Measurements from ENCODE around the gene IL17RD.
A peak's percentile ranks its signal among the peaks of the same experiment; 100 is the strongest.

The IL17RD gene

DNA sequence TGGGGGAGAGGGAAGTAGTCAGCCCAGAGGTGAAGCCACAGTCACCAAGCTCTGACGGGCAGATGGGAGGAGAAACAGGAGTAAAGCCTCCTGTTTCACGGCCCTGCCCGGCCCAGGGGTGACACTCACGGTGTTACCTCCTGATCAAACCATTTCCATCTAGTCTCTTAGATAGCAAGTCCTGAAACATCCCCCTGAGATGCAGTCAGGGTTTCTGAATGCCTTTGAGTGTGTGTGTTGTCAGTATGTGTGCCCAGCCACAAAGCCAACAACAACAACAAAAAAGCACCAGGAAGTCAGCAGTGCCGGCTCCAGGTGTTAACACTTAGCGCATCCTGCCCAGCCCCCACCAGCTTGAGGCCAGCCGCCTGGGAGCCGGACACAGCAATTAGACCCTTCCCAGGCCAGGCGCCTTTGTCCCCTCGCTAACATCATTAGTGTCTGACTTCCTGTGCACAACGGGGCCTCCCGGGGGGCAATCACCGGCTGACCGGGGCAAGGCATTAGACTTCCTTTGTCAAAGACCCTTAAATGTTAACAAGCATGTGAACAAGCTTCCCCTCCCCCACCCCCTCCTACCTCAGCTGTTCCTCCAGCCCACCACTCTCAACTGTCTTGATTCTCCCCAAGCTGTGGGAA, 34.5 kb downstream of the IL17RD start:
- DNase-seq (ENCODE audit: low spot score), result no peak

DNA sequence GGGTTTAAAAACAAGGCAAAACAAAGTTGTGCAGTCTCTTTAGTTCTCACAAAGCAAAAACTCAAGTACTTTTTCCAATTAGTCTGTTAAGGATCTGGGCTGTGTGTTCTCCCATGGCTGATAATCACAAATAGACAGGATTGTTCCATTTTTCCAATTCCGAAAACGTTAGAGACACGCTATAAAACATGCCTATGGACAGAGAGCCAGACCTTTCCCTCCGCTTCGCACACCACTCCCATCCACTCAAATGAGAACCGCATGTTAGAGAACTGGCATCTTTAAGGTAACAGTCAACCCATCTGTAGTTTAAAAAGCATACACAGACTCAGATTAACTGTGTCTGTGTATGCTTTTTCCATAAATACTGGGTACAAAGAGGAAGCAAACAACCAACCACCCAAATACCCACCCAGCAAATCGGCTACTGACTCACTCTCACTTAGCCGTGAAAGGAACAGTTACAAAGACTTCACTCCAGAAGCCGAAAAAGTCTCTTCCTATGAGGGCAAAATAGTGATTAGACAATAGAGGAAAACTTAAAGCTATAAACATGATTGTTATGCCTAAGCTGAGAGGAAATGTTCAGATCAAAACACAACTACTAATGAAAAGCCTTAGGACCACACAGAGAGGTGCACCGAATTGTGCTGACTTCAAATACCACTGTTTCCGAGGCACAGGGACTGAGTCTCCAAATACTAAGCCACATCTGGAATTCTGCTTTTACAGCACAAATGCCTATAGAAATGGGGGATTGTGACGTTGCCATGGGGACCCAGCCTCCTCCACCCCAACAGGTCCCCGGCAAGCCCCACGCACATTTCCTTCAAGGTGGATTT, 36.1 kb downstream of the IL17RD start:
- DNase-seq (ENCODE audit: low spot score), result no peak

DNA sequence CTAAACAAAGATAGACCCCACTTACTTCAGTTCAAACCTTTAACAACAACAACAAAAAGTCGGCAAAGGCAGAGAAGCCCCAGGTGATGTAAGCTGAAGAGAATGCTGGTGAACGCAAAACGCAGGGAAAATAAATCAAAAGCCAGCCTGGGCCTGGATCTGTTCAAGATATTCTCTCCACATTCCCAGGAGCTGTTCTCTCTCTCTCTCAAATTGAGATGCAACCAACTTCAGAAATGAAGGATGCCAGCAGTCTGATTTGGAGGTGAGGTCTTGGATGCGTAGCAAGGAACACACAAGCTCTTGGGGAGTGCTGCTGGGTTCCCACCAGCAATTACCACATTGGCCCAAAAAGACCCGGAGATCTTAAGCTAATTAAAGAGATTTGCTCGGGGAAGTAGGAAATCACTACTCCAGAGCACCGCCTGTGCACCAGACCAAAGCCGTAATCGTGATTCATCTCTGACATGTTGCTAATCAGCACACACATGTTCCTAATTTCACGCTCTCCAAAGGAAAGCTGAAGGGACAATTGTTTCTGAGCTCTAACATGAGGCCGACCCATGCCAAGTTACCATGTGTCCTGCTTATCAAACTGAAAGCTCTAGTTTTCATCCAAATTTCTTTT, 37.1 kb downstream of the IL17RD start:
- no peak for DNase-seq (ENCODE audit: low spot score)

DNA sequence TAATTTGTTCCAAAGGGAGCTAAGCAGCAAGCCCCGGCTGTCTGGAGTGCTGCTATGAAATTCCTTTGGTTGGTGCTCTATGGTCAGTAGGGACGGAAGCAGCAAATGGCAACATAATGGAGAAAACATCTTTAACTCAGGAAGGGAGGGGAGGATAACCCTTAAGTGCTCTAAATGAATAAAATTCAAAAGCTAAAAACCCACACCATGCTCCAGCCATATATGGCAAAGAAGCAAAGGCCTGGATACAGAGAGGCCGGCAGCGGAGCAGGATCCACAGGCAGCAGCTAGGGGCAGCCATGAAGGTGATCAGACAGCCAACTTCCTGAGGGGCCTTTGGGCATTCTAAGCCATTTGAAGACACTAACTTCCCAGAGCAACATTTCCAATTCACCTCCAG, 38.9 kb downstream of the IL17RD start:
- DNase-seq (ENCODE audit: low spot score), result no peak

DNA sequence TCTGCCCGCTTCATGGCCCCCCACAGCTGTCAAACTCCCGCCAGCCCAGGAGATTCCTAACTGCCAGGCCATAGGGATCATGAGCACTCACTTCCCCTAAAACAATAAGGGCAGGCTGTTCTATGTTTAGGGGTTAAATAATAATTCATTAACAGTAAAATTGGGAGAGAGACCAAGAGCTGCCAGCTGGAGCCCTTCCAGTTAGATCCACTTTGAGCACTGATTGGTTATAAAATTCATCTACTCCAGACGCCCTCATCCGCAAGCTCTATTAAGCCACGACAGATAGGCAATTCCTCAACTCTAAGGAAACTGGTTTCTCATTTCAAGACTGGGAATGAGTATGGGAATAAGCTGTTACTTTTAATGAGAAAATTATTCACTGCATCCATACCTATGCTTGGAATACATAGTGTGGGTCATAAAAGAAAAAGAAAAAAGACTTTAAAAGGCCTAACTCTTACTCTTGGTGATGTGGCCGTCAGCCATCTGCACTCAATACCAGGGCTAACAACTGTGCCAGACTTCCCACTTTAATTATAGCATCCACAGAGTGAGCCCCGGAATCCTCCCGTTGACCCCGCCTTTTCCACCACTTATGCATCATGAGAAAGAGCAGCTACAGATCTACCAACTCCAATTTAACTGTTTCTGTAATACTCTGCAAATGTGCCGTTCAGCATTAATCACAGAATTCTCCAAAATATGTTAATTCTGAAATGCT, 44.5 kb downstream of the IL17RD start:
- no peak for DNase-seq (ENCODE audit: low spot score)

DNA sequence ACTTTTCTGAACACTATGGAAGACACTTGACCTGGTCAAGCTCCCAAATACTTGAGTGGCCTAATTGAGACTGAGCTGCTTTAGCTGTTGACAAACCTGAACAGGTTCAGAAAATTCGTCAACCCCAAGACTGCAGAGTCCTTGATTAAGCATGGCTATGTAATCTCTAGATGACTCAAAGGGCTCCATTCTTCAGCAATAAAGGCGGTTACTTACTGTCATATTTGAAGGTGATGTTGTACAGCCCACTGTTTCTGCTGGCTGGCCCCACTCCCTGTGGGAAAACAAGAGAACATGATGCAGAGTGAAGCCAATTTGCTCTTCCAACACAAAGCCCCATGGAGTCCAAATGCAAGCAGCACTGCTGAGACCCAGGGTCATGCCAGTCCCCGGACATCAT, 45.1 kb downstream of the IL17RD start:
- DNase-seq (ENCODE audit: low spot score), result no peak

DNA sequence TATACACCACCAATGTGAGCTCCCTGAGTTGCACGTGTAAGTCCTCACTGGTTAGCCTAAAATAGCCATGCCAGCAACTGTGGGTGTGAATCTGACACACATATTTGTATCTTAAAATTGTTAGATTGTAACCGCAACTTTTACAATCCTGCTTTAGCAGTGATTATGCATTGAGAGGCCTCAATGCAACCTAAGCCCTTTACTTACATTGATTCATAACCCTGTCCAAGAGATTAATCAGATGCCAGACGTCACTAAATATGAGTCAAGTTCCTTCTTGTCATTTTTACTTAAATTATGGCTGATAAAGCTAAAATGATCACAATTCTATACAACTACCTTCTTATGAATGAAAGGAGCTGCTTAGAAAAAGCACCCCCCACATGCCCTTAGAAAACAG, 46.9 kb downstream of the IL17RD start:
- no peak for DNase-seq (ENCODE audit: low spot score)

DNA sequence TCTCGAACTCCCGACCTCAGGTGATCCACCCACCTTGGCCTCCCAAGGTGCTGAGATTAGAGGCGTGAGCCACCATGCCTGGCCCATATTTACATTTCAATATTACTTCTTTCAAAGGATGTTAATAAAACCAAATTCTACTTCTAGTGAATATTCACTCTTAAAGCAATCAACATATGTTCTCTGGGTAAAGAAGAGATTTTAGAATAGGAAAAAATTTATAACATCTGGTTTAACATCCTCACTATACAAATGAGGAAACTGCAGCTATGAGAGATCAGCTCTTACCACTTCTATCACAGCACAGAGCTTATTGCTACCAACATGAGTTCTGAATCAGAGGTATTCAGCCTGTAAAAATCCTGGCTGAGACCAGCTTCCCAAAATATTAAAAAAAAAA, 48.7 kb downstream of the IL17RD start:
- DNase-seq (ENCODE audit: low spot score), result no peak

DNA sequence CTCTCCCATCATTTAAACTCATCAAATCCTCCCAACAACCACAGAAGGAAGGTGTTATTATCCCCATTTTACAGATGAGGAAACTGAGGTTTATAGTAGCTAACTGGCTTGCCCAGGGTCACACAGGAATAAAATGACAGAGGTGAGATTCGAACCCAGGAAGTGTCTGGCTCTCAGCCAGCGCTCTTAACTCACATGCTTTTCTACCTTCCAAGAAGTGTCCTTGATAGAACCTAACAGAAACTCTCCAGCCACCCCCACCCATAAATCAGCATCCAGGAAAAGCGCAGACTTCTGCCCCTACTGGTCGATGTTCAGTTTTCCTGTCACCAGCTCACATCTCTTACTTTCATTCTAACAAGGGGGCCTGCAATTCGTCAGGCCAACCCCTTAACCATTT, 52.9 kb downstream of the IL17RD start:
- peak; percentile 47 for DNase-seq (ENCODE audit: low spot score)

DNA sequence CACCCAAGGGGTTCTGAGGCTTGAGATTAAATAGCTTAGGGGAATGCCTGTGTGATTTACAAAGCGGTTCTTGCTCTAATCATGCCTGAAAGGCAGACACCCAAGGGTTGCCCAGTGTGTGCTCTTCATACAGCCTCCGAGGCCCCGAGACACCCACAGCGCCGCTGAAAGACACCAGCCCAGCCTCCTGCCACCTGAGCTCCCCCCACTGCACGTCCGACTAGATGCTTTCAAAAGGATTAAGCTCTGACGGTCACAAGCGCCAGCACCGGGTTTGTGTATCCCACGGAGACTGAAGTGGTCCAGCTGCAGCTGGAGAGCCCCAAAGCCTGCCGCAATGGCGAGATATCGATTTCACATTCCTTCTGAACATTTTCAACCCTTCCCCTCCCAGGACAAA, 54.4 kb downstream of the IL17RD start:
- peak; percentile 45 for DNase-seq (ENCODE audit: low spot score)

DNA sequence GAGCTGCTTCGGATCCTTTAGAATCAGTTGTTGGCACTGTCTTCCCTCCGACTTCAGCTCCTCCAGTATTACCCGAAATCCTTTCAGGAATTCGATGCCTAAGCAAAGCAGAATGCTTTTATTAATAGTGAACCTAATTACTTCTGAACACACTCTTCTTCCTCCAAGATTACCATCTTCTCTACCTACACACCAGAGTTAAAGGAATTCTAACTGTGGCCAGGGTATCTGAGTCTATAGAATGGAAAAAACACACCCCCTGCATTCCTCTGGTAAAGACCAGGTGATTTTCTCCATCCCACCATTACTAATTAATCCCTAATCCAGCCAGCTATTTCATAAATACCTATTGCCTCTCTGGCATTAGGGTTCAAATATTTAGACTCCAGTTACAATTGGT, 54.9 kb downstream of the IL17RD start:
- no peak for DNase-seq (ENCODE audit: low spot score)

DNA sequence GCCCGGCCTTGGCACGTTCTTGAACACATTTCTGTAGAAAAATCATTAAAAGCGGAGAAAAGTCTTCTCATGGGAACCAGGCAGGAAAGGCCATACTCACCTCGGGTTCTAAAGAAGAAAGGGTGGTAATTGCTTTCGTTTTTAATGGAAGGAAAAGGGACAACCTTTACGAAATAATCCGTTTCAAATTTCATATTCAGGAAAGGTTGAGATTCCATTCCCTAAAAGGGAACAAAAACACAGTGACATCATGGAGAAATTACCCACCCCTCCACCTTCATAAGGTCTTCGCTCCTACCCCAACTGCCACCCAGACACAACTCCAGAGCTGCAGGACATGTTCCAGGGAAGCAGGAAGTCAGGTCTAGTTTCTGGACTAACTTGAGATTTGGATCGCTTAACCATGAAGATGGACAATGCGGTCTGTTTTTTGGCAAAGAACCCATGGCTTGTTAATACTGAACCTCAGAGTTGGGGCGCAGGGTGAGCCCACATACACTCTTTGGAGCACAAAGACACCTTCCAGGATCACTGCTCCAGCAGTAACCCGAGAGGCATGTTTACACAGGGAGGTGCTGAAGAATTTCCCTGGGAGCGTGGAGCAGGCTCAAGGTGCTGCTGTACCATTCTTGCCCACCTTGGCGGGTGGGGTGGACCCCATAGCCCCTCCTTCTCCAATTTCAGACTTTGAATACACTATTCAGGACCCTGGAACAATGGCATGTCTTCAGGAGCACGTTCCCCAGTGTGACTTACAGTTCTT, 55.5 kb downstream of the IL17RD start:
- DNase-seq (ENCODE audit: low spot score), result no peak

DNA sequence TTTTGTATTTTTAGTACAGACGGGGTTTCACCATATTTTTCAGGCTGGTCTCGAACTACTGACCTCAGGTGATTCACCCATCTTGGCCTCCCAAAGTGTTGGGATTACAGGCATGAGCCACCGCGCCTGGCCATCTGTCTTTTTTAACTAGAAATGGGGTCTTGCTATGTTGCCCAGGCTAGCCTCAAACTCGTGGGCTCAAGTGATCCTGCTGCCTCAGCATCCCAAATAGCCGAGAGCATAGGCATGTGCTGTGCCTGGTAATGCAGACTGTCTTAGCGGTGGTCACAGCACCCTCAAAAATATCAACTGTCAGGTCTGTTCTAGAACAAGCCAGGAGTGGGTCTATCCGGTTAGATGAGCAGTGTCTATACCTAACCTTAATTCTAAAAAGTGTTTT, 56.5 kb downstream of the IL17RD start:
- no peak for DNase-seq (ENCODE audit: low spot score)

DNA sequence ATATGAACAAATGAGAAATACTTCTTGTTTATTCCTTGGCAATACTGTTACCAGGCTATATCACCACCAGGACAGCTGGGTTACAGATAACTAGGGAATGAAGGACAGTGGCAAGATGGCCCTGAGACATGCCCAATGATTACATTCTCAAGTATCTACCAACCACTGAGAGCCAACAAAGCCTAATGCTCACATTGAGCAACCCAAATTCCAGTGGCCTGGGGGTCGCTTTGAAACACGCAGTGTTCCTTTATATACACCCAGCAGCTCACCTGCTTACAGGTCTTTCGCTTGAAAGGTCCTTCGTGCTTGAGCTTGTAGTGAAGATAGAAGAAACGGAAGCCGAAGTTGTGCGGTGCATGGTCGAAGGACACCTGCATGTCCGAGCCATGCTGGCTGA, 59.6 kb downstream of the IL17RD start:
- DNase-seq (ENCODE audit: low spot score), result no peak

DNA sequence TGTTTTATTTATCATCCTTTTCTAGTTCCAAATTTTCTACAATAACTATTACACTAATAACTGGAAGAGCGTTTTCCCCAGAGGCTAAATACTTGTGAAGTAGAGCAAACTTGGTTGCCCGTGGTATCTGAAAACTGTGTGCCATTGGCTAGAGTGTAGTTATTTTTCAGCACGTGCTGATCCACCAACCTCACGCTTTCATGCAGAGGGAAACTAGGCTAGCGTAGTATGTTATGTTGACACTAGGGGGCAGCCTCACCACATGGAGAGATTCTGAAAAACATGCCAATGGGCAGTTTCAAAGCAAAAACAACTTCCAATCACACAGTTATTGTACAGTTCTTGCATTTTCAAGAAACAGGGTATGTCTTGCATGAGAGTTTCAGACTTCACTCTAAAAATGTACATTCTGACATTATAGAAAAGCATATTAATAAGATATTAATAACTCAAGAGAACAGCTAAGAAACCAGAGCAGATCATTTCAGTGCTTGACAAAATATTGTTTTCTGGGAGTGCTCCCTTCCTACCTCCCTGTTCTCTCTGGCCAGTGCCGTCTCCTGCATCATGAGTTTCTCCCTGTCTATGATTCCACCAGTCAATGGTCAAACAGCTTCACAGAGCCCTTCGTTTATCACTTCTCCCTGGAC, 65.0 kb downstream of the IL17RD start:
- DNase-seq (ENCODE audit: low spot score), result peak; percentile 73

DNA sequence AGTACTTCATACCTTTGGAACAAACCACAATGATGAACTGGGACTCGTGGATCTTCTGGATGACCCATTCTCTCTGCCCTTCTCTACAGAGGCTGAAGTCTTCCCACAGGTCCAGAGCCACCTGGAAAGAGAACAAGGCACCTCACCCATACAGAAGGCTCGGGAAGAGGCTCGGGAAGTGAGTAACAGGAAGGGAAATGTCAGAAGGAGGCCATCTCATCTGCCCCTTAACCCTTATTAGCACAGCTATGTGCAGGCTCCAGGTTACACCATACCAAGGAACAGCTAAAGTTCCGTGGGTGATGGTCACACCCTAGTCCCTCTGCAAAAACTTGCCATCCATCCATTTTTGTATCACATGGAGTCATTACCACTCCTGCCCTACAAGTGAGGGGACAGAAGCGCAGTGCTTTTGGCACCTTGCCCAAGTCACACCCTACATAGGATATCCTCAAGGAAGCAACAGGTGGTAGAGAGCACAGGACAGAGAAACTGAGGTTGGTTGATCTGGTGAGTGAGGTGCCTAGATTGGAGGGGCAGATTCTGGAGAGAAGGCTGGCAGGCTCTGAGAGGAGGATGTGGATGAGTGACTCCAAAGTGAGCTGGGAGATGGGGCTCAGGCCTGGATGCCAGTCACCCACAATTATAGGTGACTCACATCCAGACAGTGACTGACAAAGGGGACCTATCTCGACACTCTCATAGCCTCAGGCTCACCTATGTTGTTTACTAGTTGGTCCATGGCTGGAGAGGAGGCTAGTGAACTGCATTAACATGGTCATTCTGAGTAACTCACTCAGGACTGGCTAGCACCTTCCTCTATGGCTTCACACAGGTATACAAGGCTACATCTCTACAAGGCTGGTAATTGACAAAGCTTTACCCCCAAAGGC, 66.5 kb downstream of the IL17RD start:
- no peak for DNase-seq (ENCODE audit: low spot score)

DNA sequence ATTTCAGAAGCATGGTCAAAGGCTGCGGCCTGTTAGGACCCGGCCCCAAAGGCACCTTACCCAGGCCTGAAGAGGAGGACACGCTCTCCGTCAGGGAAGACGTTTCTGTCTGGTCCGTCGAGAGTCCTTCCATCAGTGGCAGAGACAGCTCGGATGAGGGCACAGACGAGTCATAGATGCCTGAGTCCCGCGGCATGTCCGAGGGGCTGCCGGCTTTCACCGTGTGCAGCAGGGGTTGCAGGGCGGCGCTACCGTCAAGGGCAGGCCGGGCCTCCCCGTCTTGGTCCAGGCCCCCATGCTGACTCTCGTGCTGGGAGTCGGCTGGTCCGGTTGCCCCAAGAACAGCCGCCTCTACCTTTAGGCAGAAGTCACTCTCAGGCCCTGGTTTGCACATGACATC, 67.6 kb downstream of the IL17RD start:
- no peak for DNase-seq (ENCODE audit: low spot score)

DNA sequence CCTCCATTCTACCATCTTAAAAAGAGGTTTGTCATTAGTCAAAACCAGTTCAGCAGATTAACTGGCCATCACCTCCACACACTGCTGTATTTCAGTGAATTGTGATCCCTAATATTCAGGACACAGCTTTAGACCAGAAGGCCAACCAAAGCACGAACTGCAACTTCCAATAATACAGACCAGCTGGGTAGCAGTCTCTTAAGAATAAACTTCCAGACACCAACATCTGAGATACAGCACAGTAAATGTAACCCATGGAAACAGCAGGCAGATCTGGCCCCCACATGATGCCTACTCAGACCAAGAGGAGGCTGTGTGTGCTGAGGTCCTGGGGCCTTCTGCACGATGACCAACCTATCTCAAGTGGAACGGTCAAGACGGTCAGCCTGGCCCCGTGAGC, 69.8 kb downstream of the IL17RD start:
- no peak for DNase-seq (ENCODE audit: low spot score)

DNA sequence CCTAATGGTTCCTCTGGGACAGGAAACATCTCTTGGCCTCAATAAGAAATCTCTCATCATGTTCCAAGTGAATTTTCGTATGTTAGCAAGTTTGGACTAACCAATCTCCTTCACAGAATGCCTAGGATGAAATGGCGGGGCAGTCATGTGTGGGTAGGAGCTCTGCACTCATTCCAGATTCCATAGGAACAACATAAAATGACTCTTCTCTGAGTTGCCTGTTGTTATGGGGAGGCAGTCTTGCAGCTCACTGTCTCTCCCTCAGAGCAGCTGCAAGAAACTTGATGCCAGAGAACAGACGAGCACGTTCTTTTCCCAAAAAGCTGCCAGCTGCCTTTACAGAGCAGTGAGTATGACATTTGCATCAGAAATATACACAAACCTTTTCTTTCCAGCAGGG, 70.6 kb downstream of the IL17RD start:
- DNase-seq (ENCODE audit: low spot score), result no peak

DNA sequence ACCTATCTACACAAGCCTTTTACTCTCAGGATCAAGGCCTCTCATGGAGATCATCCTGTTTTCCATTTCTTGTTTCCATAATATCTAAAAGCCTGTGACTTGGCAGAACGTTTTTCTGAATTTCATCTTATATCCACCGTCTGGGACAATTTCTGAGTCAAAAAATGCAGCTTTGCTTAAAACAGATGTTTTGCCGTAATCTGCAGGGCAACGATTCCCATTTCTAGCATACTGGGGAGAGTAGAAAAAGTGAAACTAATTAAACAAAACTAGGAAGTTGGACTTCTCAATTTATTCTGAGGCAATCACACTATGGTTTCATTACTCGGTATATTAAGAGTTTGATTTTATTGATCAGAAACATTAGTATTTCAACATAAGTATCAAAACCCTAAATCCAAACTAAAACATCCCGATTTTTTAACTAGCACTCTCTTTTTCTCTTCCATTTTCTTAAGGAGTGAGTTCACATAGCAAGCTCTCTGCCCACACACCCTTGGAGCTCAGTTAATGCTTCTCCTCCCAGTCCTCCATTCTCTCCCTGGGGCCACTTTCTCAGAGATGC, 71.1 kb downstream of the IL17RD start:
- DNase-seq (ENCODE audit: low spot score), result no peak

All from D341Med (cell line).